NB4 (cell line): ENCODE data around the gene PSORS1C2.

Experiments used
- CTCF ChIP-seq: IDR thresholded peaks from one replicate; pipeline ENCODE4 v1.5.1; 2012; ENCODE audit warnings: low read depth, low read length
- MAX ChIP-seq: IDR thresholded peaks from 2 replicates; pipeline ENCODE4 v1.6.1; 2011; ENCODE audit warnings: low read depth, low read length
- MYC ChIP-seq: IDR thresholded peaks from 2 replicates; pipeline ENCODE4 v1.6.1; 2011; ENCODE audit warnings: low read depth, low read length
- POLR2A ChIP-seq: IDR thresholded peaks from 2 replicates; pipeline ENCODE4 v1.6.1; 2011; ENCODE audit warnings: mild to moderate bottlenecking; ENCODE audit not compliant: insufficient read length; ENCODE audit errors: extremely low read depth

- TF ChIP-seq CTCF (no peak), POLR2A (no peak), MAX (no peak), MYC (no peak)
These were observed 20.3 kb upstream of the PSORS1C2 start for GRCh38 chr6:31158863-31159855.
